HG03521 (cell line): ENCODE results near the gene TEX2.

ENCODE experiments used
- ATAC-seq: cut with Tn5 transposase; IDR thresholded peaks from one replicate; pipeline ENCODE4 v1.9.1; 2021; ENCODE audit warnings: mild to moderate bottlenecking, moderate library complexity; ENCODE audit not compliant: unreplicated experiment

TEX2 gene, protein sequence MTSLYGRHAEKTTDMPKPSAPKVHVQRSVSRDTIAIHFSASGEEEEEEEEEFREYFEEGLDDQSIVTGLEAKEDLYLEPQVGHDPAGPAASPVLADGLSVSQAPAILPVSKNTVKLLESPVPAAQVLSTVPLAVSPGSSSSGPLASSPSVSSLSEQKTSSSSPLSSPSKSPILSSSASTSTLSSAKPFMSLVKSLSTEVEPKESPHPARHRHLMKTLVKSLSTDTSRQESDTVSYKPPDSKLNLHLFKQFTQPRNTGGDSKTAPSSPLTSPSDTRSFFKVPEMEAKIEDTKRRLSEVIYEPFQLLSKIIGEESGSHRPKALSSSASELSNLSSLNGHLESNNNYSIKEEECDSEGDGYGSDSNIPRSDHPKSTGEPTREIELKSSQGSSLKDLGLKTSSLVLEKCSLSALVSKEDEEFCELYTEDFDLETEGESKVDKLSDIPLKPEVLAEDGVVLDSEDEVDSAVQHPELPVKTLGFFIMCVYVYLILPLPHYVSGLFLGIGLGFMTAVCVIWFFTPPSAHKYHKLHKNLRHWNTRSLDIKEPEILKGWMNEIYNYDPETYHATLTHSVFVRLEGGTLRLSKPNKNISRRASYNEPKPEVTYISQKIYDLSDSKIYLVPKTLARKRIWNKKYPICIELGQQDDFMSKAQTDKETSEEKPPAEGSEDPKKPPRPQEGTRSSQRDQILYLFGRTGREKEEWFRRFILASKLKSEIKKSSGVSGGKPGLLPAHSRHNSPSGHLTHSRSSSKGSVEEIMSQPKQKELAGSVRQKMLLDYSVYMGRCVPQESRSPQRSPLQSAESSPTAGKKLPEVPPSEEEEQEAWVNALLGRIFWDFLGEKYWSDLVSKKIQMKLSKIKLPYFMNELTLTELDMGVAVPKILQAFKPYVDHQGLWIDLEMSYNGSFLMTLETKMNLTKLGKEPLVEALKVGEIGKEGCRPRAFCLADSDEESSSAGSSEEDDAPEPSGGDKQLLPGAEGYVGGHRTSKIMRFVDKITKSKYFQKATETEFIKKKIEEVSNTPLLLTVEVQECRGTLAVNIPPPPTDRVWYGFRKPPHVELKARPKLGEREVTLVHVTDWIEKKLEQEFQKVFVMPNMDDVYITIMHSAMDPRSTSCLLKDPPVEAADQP

GRCh38 chr17:64263000-64263766 lies at the start of gene TEX2:
TEX2 (minus strand) TSS chr17:64263260; CDS start chr17:64214217, 49,043 bp downstream.
- peak; percentile 84 for ATAC-seq

DNA sequence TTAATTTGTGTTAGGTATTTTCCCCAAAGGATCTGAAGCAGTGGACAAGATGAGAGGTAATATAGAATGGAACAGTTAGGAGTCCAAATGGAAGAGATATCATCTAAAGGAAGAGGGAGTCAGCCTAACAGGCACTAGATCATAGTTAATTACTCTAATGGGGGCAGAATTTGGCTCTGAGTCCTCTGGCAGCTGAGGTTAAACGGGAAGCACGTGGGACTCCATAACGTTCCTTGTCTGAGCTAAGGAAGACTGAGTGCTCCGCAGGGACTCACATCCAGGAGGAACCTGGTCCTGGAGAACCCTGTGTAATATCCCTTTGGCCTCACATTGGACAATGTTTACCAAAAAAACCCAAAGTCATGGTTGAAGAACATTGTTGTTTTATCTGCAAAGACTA lies 46.6 kb upstream of the TEX2 start:
- no peak for ATAC-seq

- ATAC-seq, result no peak
Measured at GRCh38 chr17:64309021-64309420, 46.0 kb upstream of the TEX2 start.

DNA sequence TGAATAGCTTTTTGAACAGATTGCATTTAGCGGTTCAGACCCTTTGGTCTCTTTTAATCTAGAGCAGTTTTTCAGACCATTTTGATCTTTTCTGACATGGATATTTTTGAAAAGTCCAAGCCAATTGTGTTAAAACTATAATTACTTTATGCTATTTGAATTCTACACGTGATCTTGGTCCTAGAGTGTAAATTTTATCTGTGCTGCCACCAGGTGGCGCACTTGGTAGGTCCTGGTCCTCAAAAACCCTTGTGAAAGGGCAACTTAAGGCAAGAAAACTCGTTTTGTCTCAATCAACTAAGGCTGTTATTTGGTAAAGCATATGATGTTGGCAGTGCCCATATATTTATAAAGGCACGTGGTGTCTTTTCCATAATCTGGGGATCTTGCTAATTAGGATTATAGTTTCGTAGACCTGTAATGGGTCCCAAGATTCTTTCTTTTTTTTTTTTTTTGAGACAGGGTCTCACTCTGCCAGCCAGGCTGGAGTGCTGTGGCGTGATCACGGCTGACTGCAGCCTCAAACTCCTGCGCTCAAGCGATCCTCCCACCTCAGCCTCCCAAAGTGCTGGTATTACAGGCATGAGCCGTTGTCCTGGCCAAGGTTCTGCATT lies 43.9 kb upstream of the TEX2 start:
- ATAC-seq, result no peak

- no peak for ATAC-seq
Measured at GRCh38 chr17:64304551-64304950, 41.5 kb upstream of the TEX2 start.

DNA sequence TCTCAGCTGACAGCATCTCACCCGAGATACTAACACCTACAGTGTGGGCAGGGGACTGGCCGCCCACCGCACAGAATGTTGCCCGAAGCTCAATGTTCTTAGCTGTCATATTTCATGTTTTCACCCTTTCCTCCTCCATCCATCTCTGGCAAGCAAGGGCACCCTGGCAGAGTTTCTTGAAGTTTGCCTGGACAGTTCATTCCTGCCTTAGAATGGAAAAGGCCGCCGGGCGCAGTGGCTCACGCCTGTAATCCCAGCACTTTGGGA lies 37.6 kb upstream of the TEX2 start:
- no peak for ATAC-seq

GRCh38 chr17:64297467-64298088 lies 34.5 kb upstream of the TEX2 start:
- no peak for ATAC-seq

GRCh38 chr17:64296246-64296645 lies 33.2 kb upstream of the TEX2 start:
- ATAC-seq, result no peak

- ATAC-seq, result no peak
Measured at GRCh38 chr17:64295146-64295545, 32.1 kb upstream of the TEX2 start.

GRCh38 chr17:64291268-64291851 lies 28.3 kb upstream of the TEX2 start:
- ATAC-seq, result no peak

DNA sequence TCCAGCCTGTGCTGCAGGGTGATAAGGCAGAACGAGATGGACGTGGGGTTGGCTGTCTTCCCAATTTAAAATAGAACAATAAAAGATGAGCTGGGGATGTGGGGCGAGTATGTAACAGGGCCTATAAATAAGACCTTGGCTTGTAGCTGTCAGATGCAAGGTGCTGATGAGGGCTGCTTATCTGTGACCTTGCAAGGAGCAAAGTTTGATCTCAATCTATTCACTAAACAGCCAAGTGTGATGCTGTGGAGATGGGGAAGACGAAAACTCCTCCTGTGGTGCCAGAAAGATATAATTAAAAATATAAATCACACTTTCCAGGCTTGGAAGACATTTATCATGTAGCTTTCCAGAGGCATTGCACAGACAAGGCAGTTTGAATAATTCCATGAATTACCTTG lies 26.7 kb upstream of the TEX2 start:
- no peak for ATAC-seq

DNA sequence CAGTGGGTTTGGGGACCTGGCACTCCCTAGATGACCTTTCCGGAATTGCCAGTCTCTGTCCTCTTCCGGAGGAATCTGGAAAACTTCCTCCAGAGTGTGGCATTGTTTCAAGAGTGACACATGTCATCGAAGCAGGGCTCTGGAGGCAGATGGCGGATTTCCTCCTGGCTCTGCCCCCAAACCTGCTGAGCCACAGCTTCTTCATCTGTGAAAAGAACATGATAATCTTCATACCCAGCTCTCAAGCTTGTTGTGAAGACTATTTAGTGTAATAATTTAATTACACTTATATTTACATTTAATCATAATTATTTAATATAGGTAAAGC lies 19.7 kb upstream of the TEX2 start:
- no peak for ATAC-seq

DNA sequence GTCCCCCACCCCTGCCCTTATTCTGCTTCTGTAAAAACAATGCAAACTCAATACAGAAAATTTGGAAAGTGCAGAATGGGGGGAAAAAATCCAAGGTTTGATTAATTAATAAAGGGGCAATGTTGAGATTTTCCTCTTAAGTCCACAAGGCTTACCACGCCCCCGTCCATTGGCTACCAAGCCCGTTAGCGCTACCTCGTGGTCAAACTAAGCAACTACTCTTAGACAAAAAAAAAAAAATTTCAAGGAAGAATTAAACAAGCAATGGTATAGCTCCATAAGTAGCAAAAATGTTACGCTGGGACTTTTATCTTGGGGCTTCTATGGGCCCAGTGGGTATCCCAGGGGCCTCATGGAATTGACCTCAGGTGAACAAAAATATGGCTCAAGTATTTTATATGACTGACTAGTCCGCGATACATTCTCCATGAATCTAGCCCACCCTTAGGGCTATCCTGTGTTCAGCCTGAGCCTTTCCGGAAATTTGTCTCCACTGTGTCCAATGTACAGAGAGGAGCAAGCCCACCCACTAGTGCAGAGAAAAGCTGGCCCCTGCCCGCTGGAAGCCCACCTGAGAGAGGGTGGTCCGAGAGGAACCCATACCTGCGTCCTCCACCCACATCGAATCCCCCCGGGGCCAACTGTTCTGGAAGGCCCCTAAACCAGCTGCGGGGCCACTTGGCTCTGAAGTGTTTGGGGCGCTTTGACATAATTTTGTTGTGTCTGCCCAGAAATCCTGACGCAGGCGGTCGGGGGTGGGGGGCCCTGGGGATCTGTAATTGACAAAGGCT lies 19.1 kb upstream of the TEX2 start:
- no peak for ATAC-seq

DNA sequence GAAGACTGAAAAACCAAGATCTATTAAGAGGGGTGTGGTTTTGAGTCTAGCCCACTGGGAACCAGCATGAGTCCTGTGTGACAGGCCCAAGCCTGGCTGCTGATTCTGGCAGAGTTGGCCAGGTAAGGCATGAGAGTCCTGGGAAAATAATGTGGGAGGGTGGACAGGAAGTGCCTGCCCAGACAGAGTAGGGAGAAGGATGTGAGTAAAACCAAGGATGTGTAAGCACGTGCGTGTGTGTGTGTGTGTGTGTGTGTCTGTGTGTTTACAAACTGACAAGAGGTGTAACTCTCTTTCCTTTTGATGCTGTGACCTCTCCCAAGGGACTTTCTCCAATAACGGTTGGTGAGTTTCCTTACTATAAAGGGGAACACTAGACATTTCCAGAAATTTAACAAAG lies 15.6 kb upstream of the TEX2 start:
- no peak for ATAC-seq

GRCh38 chr17:64277831-64278562 lies 14.9 kb upstream of the TEX2 start:
- no peak for ATAC-seq

- ATAC-seq, result no peak
Measured at GRCh38 chr17:64276961-64277505, 14.0 kb upstream of the TEX2 start.

DNA sequence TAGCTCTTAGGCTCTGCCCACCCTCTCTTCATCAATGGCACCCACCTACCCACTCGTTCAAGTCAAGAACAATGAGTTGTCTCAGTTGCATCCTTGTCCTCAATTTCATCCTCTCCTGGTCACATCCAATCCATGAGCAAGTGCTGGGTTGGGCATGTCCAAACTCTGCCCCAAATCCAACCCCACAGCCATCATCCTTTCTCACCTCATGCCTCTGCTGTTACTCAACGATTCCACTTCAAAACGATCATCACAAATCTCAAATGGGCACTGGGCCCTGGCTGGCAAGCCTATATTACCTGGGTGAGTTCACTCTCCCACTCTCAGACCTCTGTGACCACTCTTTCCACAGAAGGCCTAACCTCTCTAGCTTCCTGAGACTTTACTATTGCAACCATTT lies 12.0 kb upstream of the TEX2 start:
- ATAC-seq, result no peak

DNA sequence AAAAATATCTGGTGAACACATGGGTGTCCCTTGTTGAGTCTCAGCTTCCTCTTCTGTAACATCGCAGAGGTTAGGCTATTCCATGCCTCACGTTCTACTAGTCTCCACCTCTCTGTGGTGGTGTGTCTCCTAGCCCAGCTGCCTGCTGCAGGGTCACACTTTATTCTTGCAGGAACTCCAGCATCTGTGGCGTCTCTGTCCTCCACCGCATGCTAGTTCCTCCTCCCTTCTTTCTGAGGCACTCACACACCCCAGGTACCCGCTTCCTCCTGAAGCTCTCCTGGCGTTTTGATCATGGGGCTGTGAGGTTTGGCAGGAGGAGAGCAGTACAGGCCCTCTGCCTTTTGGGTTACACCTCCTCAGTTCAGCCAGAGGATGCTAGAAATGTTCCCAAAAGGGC lies 9.9 kb upstream of the TEX2 start:
- no peak for ATAC-seq
